T-helper 2 cell treated with Interferon-gamma antibody and Interleukin-4, amounts not matched to agents 5 μg/mL and 100 μg/mL, for 36 hours (primary cell): Measurements from ENCODE around the gene BET1.
"Not testable (repeated sequence)": the region's sequence is repeated elsewhere in the genome, so short reads cannot be mapped to it uniquely, and the experiment has no call there.

Experiments used
- DNase-seq: peaks from one replicate; pipeline ENCODE4 v3.0.0; 2021; ENCODE audit warnings: low spot score
- H3K27ac Mint-ChIP-seq: one replicate; pipeline ENCODE4 v1.8.0; 2021; ENCODE audit warnings: mild to moderate bottlenecking, mixed read lengths
- H3K27me3 Mint-ChIP-seq: one replicate; pipeline ENCODE4 v1.8.0; 2021; ENCODE audit warnings: low read depth, mixed read lengths
- H3K36me3 Mint-ChIP-seq: one replicate; pipeline ENCODE4 v1.8.0; 2021; ENCODE audit warnings: low read depth, mixed read lengths
- H3K4me1 Mint-ChIP-seq: one replicate; pipeline ENCODE4 v1.8.0; 2021; ENCODE audit warnings: low read depth, mixed read lengths
- H3K4me3 Mint-ChIP-seq: one replicate; pipeline ENCODE4 v1.8.0; 2022; ENCODE audit warnings: mild to moderate bottlenecking, moderate library complexity, mixed read lengths
- H3K9me3 Mint-ChIP-seq: one replicate; pipeline ENCODE4 v1.8.0; 2021; ENCODE audit warnings: mixed read lengths

Gene BET1

GRCh38 chr7:94031865-94032264 lies 27.7 kb upstream of the BET1 start:
- Mint-ChIP-seq H3K4me3 (no peak overlapping the region), H3K27ac (no peak overlapping the region), H3K27me3 (peaks cover 13% of the 10 kb centered on the region), H3K9me3 (no peaks in the 10 kb centered on the region), H3K4me1 (no peaks in the 10 kb centered on the region), H3K36me3 (no peaks in the 10 kb centered on the region)
- no peak for DNase-seq

- peaks cover 9% of the 10 kb centered on the region for H3K27me3 Mint-ChIP-seq
- no peak for DNase-seq
- H3K4me1 Mint-ChIP-seq, result no peaks in the 10 kb centered on the region
- H3K9me3 Mint-ChIP-seq, result no peaks in the 10 kb centered on the region
- H3K36me3 Mint-ChIP-seq, result no peaks in the 10 kb centered on the region
- no peak overlapping the region for H3K27ac Mint-ChIP-seq
- no peak overlapping the region for H3K4me3 Mint-ChIP-seq
These were observed 26.5 kb upstream of the BET1 start for GRCh38 chr7:94030634-94031033.

GRCh38 chr7:94029976-94030375 lies 25.8 kb upstream of the BET1 start:
- H3K4me1 Mint-ChIP-seq, result no peaks in the 10 kb centered on the region
- H3K9me3 Mint-ChIP-seq, result no peaks in the 10 kb centered on the region
- no peaks in the 10 kb centered on the region for H3K36me3 Mint-ChIP-seq
- no peak overlapping the region for H3K27ac Mint-ChIP-seq
- H3K27me3 Mint-ChIP-seq, result peaks cover 10% of the 10 kb centered on the region
- H3K4me3 Mint-ChIP-seq, result no peak overlapping the region
- DNase-seq, result no peak

GRCh38 chr7:94028768-94029167 lies 24.6 kb upstream of the BET1 start:
- Mint-ChIP-seq H3K4me1 (no peaks in the 10 kb centered on the region), H3K36me3 (no peaks in the 10 kb centered on the region), H3K27ac (no peak overlapping the region), H3K27me3 (peaks cover 10% of the 10 kb centered on the region), H3K9me3 (no peaks in the 10 kb centered on the region), H3K4me3 (no peak overlapping the region)
- DNase-seq, result no peak

GRCh38 chr7:94026619-94027018 lies 22.5 kb upstream of the BET1 start:
- peaks cover 10% of the 10 kb centered on the region for H3K27me3 Mint-ChIP-seq
- H3K4me3 Mint-ChIP-seq, result not testable (repeated sequence)

GRCh38 chr7:94022550-94022949 lies 18.4 kb upstream of the BET1 start:
- peak; percentile 8 for DNase-seq
- Mint-ChIP-seq H3K27ac (no peak overlapping the region), H3K4me1 (no peaks in the 10 kb centered on the region), H3K9me3 (no peaks in the 10 kb centered on the region), H3K36me3 (no peaks in the 10 kb centered on the region), H3K27me3 (peaks cover 2% of the 10 kb centered on the region), H3K4me3 (no peak overlapping the region)

More at GRCh38 chr7:94026619-94027018, 22.5 kb upstream of the BET1 start:
- H3K27ac Mint-ChIP-seq, H3K36me3 Mint-ChIP-seq, H3K4me1 Mint-ChIP-seq, DNase-seq, H3K9me3 Mint-ChIP-seq: not testable (repeated sequence)

- Mint-ChIP-seq H3K36me3 (no peaks in the 10 kb centered on the region), H3K27ac (no peak overlapping the region), H3K9me3 (no peaks in the 10 kb centered on the region), H3K4me3 (no peak overlapping the region), H3K27me3 (peaks cover 3% of the 10 kb centered on the region), H3K4me1 (no peaks in the 10 kb centered on the region)
- DNase-seq, result no peak
These were observed 12.6 kb upstream of the BET1 start for GRCh38 chr7:94016786-94017185.

- no peak for DNase-seq
- no peak overlapping the region for H3K27ac Mint-ChIP-seq
- H3K9me3 Mint-ChIP-seq, result no peaks in the 10 kb centered on the region
- H3K27me3 Mint-ChIP-seq, result peaks cover 3% of the 10 kb centered on the region
- H3K4me1 Mint-ChIP-seq, result no peaks in the 10 kb centered on the region
- no peak overlapping the region for H3K4me3 Mint-ChIP-seq
- H3K36me3 Mint-ChIP-seq, result no peaks in the 10 kb centered on the region
These were observed 11.4 kb upstream of the BET1 start for GRCh38 chr7:94015538-94015937.

- Mint-ChIP-seq H3K27me3 (peaks cover 9% of the 10 kb centered on the region), H3K9me3 (no peaks in the 10 kb centered on the region), H3K27ac (no peak overlapping the region), H3K36me3 (no peaks in the 10 kb centered on the region), H3K4me3 (no peak overlapping the region), H3K4me1 (no peaks in the 10 kb centered on the region)
- DNase-seq, result no peak
These were observed 8.6 kb upstream of the BET1 start for GRCh38 chr7:94012746-94013145.

GRCh38 chr7:94011714-94012353 lies 7.7 kb upstream of the BET1 start:
- no peaks in the 10 kb centered on the region for H3K9me3 Mint-ChIP-seq
- DNase-seq, result no peak
- H3K4me1 Mint-ChIP-seq, result no peaks in the 10 kb centered on the region

GRCh38 chr7:94008537-94008936 lies 4.4 kb upstream of the BET1 start:
- Mint-ChIP-seq H3K9me3 (no peaks in the 10 kb centered on the region), H3K4me3 (no peak overlapping the region), H3K27me3 (peaks cover 28% of the 10 kb centered on the region), H3K27ac (no peak overlapping the region), H3K36me3 (no peaks in the 10 kb centered on the region), H3K4me1 (peaks cover 7% of the 10 kb centered on the region)
- no peak for DNase-seq

More at GRCh38 chr7:94011714-94012353, 7.7 kb upstream of the BET1 start:
- H3K36me3 Mint-ChIP-seq, result no peaks in the 10 kb centered on the region
- H3K27ac Mint-ChIP-seq, result no peak overlapping the region
- peaks cover 16% of the 10 kb centered on the region for H3K27me3 Mint-ChIP-seq
- no peak overlapping the region for H3K4me3 Mint-ChIP-seq

GRCh38 chr7:94005753-94006152 lies 1.6 kb upstream of the BET1 start:
- no peak overlapping the region for H3K4me3 Mint-ChIP-seq
- H3K27ac Mint-ChIP-seq, result no peak overlapping the region
- no peaks in the 10 kb centered on the region for H3K9me3 Mint-ChIP-seq
- H3K4me1 Mint-ChIP-seq, result peaks cover 26% of the 10 kb centered on the region
- H3K36me3 Mint-ChIP-seq, result no peaks in the 10 kb centered on the region
- peaks cover 28% of the 10 kb centered on the region for H3K27me3 Mint-ChIP-seq
- no peak for DNase-seq

GRCh38 chr7:94003446-94004023 lies 620 bp downstream of the BET1 start:
- DNase-seq, result no peak
- Mint-ChIP-seq H3K36me3 (peaks cover 2% of the 10 kb centered on the region), H3K4me1 (peaks cover 26% of the 10 kb centered on the region), H3K9me3 (no peaks in the 10 kb centered on the region), H3K27me3 (peaks cover 25% of the 10 kb centered on the region), H3K27ac (peak overlapping the region; percentile 97), H3K4me3 (peak overlapping the region; percentile 97)

- Mint-ChIP-seq H3K27ac (no peak overlapping the region), H3K36me3 (peaks cover 9% of the 10 kb centered on the region), H3K9me3 (no peaks in the 10 kb centered on the region), H3K4me1 (peaks cover 28% of the 10 kb centered on the region), H3K4me3 (no peak overlapping the region), H3K27me3 (peaks cover 13% of the 10 kb centered on the region)
- no peak for DNase-seq
These were observed 2.8 kb downstream of the BET1 start for GRCh38 chr7:94001396-94001795.

- no peaks in the 10 kb centered on the region for H3K27me3 Mint-ChIP-seq
- H3K27ac Mint-ChIP-seq, result no peak overlapping the region
- DNase-seq, result no peak
- H3K4me1 Mint-ChIP-seq, result peaks cover 14% of the 10 kb centered on the region
- H3K9me3 Mint-ChIP-seq, result no peaks in the 10 kb centered on the region
- H3K4me3 Mint-ChIP-seq, result no peak overlapping the region
- H3K36me3 Mint-ChIP-seq, result peaks cover 21% of the 10 kb centered on the region
These were observed 6.3 kb downstream of the BET1 start for GRCh38 chr7:93997868-93998267.
